Measurements from ENCODE around the gene PLEKHA6.

The PLEKHA6 gene

GRCh38 chr1:204275695-204276370, 83.9 kb downstream of the PLEKHA6 start:
- no peak for TF ChIP-seq CTCF (IDR thresholded peaks at IDR 0.05)

- no peak for TF ChIP-seq CTCF (IDR thresholded peaks at IDR 0.05)
These were observed 85.3 kb downstream of the PLEKHA6 start for GRCh38 chr1:204274446-204274845.

GRCh38 chr1:204272505-204272904, 87.2 kb downstream of the PLEKHA6 start:
- no peak for TF ChIP-seq CTCF (IDR thresholded peaks at IDR 0.05)

GRCh38 chr1:204271970-204272369, 87.8 kb downstream of the PLEKHA6 start:
- TF ChIP-seq CTCF (IDR thresholded peaks at IDR 0.05): no peak

GRCh38 chr1:204268101-204268500, 91.6 kb downstream of the PLEKHA6 start:
- TF ChIP-seq CTCF (IDR thresholded peaks at IDR 0.05): no peak

GRCh38 chr1:204267191-204267601, 92.5 kb downstream of the PLEKHA6 start:
- no peak for TF ChIP-seq CTCF (IDR thresholded peaks at IDR 0.05)

- TF ChIP-seq CTCF (IDR thresholded peaks at IDR 0.05): no peak
These were observed 93.2 kb downstream of the PLEKHA6 start for GRCh38 chr1:204266504-204267034.
